GM23338 (cell line): ENCODE data around the gene OTOS. TPM values are rescaled to one million over a fixed set of nuclear protein-coding genes. Genes with fewer than 3 reads are reported as not detected.

Experiments
- ATAC-seq: fragments of 200-7000 bp; cut with Tn5 transposase; 3 replicates; pipeline ENCODE4 v1.9.1; 2020
- DNase-seq: peaks from one replicate; pipeline ENCODE4 v3.0.0-alpha.2; 2015; ENCODE audit warnings: low spot score
- H2AFZ ChIP-seq: fragments of 200-600 bp; sonication (generic); 2 replicates; pipeline ENCODE4 v1.8.0; 2016; ENCODE audit warnings: antibody characterized with exemption, mild to moderate bottlenecking, moderate library complexity
- H3F3A ChIP-seq: fragments of 200-600 bp; sonication (generic); replicated peaks from 2 replicates; pipeline ENCODE4 v1.8.0; 2017; ENCODE audit warnings: antibody characterized with exemption, mixed run types, low read depth
- H3K27ac ChIP-seq: fragments of 200-600 bp; sonication (generic); 2 replicates; pipeline ENCODE4 v1.6.1; 2016; ENCODE audit warnings: low read depth
- H3K27me3 ChIP-seq: fragments of 200-600 bp; sonication (generic); 2 replicates; pipeline ENCODE4 v1.8.0; 2016; ENCODE audit warnings: mild to moderate bottlenecking, mixed run types, moderate library complexity; ENCODE audit not compliant: insufficient read depth
- H3K36me3 ChIP-seq: fragments of 200-600 bp; sonication (generic); 2 replicates; pipeline ENCODE4 v1.8.0; 2016; ENCODE audit warnings: mild to moderate bottlenecking; ENCODE audit not compliant: insufficient read depth
- H3K4me1 ChIP-seq: fragments of 200-600 bp; sonication (generic); 2 replicates; pipeline ENCODE4 v1.8.0; 2016; ENCODE audit warnings: mild to moderate bottlenecking, moderate library complexity; ENCODE audit not compliant: insufficient read depth
- H3K4me2 ChIP-seq: fragments of 200-600 bp; sonication (generic); 2 replicates; pipeline ENCODE4 v1.7.1; 2017; ENCODE audit warnings: mixed run types
- H3K4me3 ChIP-seq: fragments of 200-600 bp; sonication (generic); 2 replicates; pipeline ENCODE4 v1.6.1; 2016; ENCODE audit warnings: mixed run types
- H3K79me2 ChIP-seq: fragments of 200-600 bp; sonication (generic); replicated peaks from 2 replicates; pipeline ENCODE4 v1.8.0; 2017; ENCODE audit warnings: mild to moderate bottlenecking; ENCODE audit not compliant: insufficient read depth
- H3K9me2 ChIP-seq: fragments of 200-600 bp; sonication (generic); 2 replicates; pipeline ENCODE4 v1.8.0; 2017; ENCODE audit not compliant: insufficient read depth
- H4K20me1 ChIP-seq: fragments of 200-600 bp; sonication (generic); replicated peaks from 2 replicates; pipeline ENCODE4 v1.8.0; 2017; ENCODE audit warnings: mild to moderate bottlenecking; ENCODE audit not compliant: insufficient read depth
- H3K27ac Mint-ChIP-seq: 2 replicates; pipeline ENCODE4 v1.8.0; 2020; ENCODE audit warnings: inconsistent platforms, mild to moderate bottlenecking, moderate library complexity, mixed read lengths
- H3K27me3 Mint-ChIP-seq: 3 replicates; pipeline ENCODE4 v1.8.0; 2022; ENCODE audit warnings: low read depth, mild to moderate bottlenecking, moderate library complexity, mixed read lengths, inconsistent platforms; ENCODE audit not compliant: insufficient read depth, poor library complexity
- H3K36me3 Mint-ChIP-seq: 3 replicates; pipeline ENCODE4 v1.8.0; 2021; ENCODE audit warnings: low read depth, mild to moderate bottlenecking, inconsistent platforms, moderate library complexity, mixed read lengths
- H3K4me1 Mint-ChIP-seq: 3 replicates; pipeline ENCODE4 v1.8.0; 2020; ENCODE audit warnings: mild to moderate bottlenecking, inconsistent platforms, mixed read lengths
- H3K4me3 Mint-ChIP-seq: 3 replicates; pipeline ENCODE4 v1.8.0; 2021; ENCODE audit warnings: moderate library complexity, mild to moderate bottlenecking, inconsistent platforms, mixed read lengths
- H3K9me3 Mint-ChIP-seq: 3 replicates; pipeline ENCODE4 v1.8.0; 2020; ENCODE audit warnings: moderate library complexity, mild to moderate bottlenecking, inconsistent platforms, mixed read lengths
- CREB1 ChIP-seq: fragments of 250-450 bp; sonication (Bioruptor Pico); IDR thresholded peaks from 2 replicates; pipeline ENCODE4 v1.5.0; 2020; ENCODE audit warnings: low read depth, mild to moderate bottlenecking, moderate library complexity
- ETS1 ChIP-seq: IDR thresholded peaks from 2 replicates; pipeline ENCODE4 v1.6.1; 2016; ENCODE audit warnings: antibody characterized with exemption
- EZH2 ChIP-seq: fragments of 200-600 bp; sonication (generic); IDR thresholded peaks from one replicate; pipeline ENCODE4 v1.8.0; 2017; ENCODE audit warnings: antibody characterized with exemption, mild to moderate bottlenecking, low read depth; ENCODE audit not compliant: unreplicated experiment
- EZH2phosphoT487 ChIP-seq: fragments of 200-600 bp; sonication (generic); IDR thresholded peaks from one replicate; pipeline ENCODE4 v1.8.1; 2018; ENCODE audit warnings: antibody characterized with exemption; ENCODE audit not compliant: unreplicated experiment
- JUNB ChIP-seq: IDR thresholded peaks from one replicate; pipeline ENCODE4 v1.6.1; 2016; ENCODE audit warnings: antibody characterized with exemption; ENCODE audit not compliant: unreplicated experiment
- NANOG ChIP-seq: IDR thresholded peaks from 2 replicates; pipeline ENCODE4 v1.6.1; 2016; ENCODE audit warnings: antibody characterized with exemption, borderline replicate concordance
- ZNF114 ChIP-seq: fragments of 250-450 bp; sonication (Bioruptor Pico); IDR thresholded peaks from 2 replicates; pipeline ENCODE4 v1.5.0; 2020; ENCODE audit warnings: mild to moderate bottlenecking, moderate library complexity
- ZNF331 ChIP-seq: fragments of 250-450 bp; sonication (Bioruptor Pico); IDR thresholded peaks from 2 replicates; pipeline ENCODE4 v1.5.0; 2020; ENCODE audit warnings: low read depth, mild to moderate bottlenecking, moderate library complexity
- polyA plus RNA-seq: library from polyadenylated mRNA; unstranded; fragments of >200 nt; fragmentation: Nextera tagmentation; extraction: Ambion mirVana; gene quantifications from 2 replicates; pipeline ENCODE4 v1.2.1, GENCODE V29; 2016
- total RNA-seq: library from RNA; depleted of rRNA; stranded (reverse); fragments of >200 nt; shearing (Covaris generic); gene quantifications from 2 replicates; pipeline ENCODE4 v1.2.3, GENCODE V29; 2014
- TF ChIP-seq, protein P1 (sequence below): fragments of 250-450 bp; sonication (Bioruptor Pico); IDR thresholded peaks from 2 replicates; pipeline ENCODE4 v1.5.0; 2020; ENCODE audit warnings: mild to moderate bottlenecking, moderate library complexity
- TF ChIP-seq, protein P2 (sequence below), 2 experiments: fragments of 200-600 bp in 1 of 2; sonication (generic) in 1 of 2; conservative IDR thresholded peaks; 2 replicates each; pipeline versions ENCODE4 v1.5.1 to v1.6.1; 2016 to 2017; ENCODE audit warnings: antibody characterized with exemption in 2 of 2, low read depth in 2 of 2, mild to moderate bottlenecking in 2 of 2, moderate library complexity in 1 of 2

The OTOS gene
- total and polyA plus RNA-seq, 2 experiments from 2014 or later, result 0.40 TPM; not detected in 1

- DNase-seq (no peak), ATAC-seq (peak; percentile 67)
- H2AFZ ChIP-seq, result no peak overlapping the region
- H3K36me3 ChIP-seq, result no peaks in the 10 kb centered on the region
- peaks cover 2% of the 10 kb centered on the region for H3K27me3 Mint-ChIP-seq
- no peaks in the 10 kb centered on the region for H4K20me1 ChIP-seq
- H3K27ac Mint-ChIP-seq, result no peak overlapping the region
- H3K4me2 ChIP-seq, result no peak overlapping the region
- no peaks in the 10 kb centered on the region for H3K79me2 ChIP-seq
- TF ChIP-seq NANOG (no peak), ZNF331 (no peak), ZNF114 (CRISPR knock-in tag) (no peak), JUNB (no peak), EZH2 (no peak), ETS1 (no peak), EZH2phosphoT487 (no peak), CREB1 (CRISPR knock-in tag) (no peak)
- TF ChIP-seq, protein P1, sequence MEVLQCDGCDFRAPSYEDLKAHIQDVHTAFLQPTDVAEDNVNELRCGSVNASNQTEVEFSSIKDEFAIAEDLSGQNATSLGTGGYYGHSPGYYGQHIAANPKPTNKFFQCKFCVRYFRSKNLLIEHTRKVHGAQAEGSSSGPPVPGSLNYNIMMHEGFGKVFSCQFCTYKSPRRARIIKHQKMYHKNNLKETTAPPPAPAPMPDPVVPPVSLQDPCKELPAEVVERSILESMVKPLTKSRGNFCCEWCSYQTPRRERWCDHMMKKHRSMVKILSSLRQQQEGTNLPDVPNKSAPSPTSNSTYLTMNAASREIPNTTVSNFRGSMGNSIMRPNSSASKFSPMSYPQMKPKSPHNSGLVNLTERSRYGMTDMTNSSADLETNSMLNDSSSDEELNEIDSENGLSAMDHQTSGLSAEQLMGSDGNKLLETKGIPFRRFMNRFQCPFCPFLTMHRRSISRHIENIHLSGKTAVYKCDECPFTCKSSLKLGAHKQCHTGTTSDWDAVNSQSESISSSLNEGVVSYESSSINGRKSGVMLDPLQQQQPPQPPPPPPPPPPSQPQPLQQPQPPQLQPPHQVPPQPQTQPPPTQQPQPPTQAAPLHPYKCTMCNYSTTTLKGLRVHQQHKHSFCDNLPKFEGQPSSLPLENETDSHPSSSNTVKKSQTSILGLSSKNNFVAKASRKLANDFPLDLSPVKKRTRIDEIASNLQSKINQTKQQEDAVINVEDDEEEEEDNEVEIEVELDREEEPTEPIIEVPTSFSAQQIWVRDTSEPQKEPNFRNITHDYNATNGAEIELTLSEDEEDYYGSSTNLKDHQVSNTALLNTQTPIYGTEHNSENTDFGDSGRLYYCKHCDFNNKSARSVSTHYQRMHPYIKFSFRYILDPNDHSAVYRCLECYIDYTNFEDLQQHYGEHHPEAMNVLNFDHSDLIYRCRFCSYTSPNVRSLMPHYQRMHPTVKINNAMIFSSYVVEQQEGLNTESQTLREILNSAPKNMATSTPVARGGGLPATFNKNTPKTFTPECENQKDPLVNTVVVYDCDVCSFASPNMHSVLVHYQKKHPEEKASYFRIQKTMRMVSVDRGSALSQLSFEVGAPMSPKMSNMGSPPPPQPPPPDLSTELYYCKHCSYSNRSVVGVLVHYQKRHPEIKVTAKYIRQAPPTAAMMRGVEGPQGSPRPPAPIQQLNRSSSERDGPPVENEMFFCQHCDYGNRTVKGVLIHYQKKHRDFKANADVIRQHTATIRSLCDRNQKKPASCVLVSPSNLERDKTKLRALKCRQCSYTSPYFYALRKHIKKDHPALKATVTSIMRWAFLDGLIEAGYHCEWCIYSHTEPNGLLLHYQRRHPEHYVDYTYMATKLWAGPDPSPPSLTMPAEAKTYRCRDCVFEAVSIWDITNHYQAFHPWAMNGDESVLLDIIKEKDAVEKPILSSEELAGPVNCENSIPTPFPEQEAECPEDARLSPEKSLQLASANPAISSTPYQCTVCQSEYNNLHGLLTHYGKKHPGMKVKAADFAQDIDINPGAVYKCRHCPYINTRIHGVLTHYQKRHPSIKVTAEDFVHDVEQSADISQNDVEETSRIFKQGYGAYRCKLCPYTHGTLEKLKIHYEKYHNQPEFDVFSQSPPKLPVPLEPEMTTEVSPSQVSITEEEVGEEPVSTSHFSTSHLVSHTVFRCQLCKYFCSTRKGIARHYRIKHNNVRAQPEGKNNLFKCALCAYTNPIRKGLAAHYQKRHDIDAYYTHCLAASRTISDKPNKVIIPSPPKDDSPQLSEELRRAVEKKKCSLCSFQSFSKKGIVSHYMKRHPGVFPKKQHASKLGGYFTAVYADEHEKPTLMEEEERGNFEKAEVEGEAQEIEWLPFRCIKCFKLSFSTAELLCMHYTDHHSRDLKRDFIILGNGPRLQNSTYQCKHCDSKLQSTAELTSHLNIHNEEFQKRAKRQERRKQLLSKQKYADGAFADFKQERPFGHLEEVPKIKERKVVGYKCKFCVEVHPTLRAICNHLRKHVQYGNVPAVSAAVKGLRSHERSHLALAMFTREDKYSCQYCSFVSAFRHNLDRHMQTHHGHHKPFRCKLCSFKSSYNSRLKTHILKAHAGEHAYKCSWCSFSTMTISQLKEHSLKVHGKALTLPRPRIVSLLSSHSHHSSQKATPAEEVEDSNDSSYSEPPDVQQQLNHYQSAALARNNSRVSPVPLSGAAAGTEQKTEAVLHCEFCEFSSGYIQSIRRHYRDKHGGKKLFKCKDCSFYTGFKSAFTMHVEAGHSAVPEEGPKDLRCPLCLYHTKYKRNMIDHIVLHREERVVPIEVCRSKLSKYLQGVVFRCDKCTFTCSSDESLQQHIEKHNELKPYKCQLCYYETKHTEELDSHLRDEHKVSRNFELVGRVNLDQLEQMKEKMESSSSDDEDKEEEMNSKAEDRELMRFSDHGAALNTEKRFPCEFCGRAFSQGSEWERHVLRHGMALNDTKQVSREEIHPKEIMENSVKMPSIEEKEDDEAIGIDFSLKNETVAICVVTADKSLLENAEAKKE (CRISPR knock-in tag), result no peak
- TF ChIP-seq, protein P2, sequence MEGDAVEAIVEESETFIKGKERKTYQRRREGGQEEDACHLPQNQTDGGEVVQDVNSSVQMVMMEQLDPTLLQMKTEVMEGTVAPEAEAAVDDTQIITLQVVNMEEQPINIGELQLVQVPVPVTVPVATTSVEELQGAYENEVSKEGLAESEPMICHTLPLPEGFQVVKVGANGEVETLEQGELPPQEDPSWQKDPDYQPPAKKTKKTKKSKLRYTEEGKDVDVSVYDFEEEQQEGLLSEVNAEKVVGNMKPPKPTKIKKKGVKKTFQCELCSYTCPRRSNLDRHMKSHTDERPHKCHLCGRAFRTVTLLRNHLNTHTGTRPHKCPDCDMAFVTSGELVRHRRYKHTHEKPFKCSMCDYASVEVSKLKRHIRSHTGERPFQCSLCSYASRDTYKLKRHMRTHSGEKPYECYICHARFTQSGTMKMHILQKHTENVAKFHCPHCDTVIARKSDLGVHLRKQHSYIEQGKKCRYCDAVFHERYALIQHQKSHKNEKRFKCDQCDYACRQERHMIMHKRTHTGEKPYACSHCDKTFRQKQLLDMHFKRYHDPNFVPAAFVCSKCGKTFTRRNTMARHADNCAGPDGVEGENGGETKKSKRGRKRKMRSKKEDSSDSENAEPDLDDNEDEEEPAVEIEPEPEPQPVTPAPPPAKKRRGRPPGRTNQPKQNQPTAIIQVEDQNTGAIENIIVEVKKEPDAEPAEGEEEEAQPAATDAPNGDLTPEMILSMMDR (conservative IDR thresholded peaks at IDR 0.05; ENCODE audit: low read depth in 2 of 2), result no peak
- H3K9me2 ChIP-seq, result no peaks in the 10 kb centered on the region
- H3F3A ChIP-seq, result no peaks in the 10 kb centered on the region
- H3K27ac ChIP-seq, result no peak overlapping the region
- no peaks in the 10 kb centered on the region for H3K36me3 Mint-ChIP-seq
- no peaks in the 10 kb centered on the region for H3K4me1 ChIP-seq
- no peaks in the 10 kb centered on the region for H3K27me3 ChIP-seq
- no peak overlapping the region for H3K4me3 Mint-ChIP-seq
- no peak overlapping the region for H3K4me3 ChIP-seq
- no peaks in the 10 kb centered on the region for H3K4me1 Mint-ChIP-seq
- H3K9me3 Mint-ChIP-seq, result peaks cover 2% of the 10 kb centered on the region; the same call in 2 of the 3 replicates
These were observed 29.9 kb upstream of the OTOS start for GRCh38 chr2:240170354-240170735.
